ENCODE data around the gene MAPK7.
A peak's percentile ranks its signal among the peaks of the same experiment; 100 is the strongest.

The MAPK7 gene

DNA sequence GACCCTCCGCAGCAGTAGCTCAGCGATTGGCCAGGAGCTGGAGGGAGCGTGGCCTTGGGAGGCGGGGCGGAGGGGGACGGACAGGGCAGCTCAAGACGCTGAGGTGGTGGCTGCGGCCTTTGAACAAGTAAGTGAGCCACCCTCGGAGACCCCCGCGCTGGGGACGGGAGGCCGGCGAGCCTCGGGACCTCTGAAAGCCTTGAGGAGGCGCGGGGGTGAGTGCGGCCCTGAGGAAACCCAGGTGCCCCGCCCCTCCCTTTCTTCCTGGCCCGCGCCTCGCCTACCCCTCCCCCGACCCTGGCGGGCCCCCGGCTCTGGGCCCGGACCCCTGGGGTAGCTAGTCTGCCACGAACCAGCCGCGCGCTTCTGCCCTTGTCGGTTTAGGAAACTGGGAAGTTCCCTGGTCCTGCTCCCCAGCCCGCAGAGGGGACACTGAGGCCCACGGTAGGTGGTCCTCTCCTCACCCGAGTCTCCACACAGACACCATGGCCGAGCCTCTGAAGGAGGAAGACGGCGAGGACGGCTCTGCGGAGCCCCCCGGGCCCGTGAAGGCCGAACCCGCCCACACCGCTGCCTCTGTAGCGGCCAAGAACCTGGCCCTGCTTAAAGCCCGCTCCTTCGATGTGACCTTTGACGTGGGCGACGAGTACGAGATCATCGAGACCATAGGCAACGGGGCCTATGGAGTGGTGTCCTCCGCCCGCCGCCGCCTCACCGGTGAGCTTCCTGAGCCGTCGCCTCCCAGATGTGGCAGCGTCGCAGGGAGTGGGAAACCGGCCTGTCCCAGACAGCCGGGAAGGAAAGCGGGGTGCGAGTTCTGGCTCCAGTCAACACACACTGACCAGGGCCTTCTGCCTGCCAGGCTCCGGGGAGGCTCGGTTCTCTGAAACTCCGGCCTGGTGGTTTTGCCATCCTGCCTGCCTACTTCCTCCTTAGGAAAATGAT lies at the start of gene MAPK7:
MAPK7 (plus strand) TSS at position 83 of the 945 bp plus-strand sequence; CDS start at position 486, 403 bp downstream.
- H3K4me3 Mint-ChIP-seq, result peak within 1 kb of the TSS; percentile 90 to 92 (median 91)
- H3K4me1 Mint-ChIP-seq, result peaks cover 40% of the 10 kb centered on the region
- H3K27ac Mint-ChIP-seq, result peak within 1 kb of the TSS; percentile 91 to 99 (median 97)
- TF ChIP-seq, protein P1, sequence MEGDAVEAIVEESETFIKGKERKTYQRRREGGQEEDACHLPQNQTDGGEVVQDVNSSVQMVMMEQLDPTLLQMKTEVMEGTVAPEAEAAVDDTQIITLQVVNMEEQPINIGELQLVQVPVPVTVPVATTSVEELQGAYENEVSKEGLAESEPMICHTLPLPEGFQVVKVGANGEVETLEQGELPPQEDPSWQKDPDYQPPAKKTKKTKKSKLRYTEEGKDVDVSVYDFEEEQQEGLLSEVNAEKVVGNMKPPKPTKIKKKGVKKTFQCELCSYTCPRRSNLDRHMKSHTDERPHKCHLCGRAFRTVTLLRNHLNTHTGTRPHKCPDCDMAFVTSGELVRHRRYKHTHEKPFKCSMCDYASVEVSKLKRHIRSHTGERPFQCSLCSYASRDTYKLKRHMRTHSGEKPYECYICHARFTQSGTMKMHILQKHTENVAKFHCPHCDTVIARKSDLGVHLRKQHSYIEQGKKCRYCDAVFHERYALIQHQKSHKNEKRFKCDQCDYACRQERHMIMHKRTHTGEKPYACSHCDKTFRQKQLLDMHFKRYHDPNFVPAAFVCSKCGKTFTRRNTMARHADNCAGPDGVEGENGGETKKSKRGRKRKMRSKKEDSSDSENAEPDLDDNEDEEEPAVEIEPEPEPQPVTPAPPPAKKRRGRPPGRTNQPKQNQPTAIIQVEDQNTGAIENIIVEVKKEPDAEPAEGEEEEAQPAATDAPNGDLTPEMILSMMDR (IDR thresholded peaks at IDR 0.05; ENCODE audit: unreplicated experiment in 3 of 3), result no peak
- peaks cover 32% of the 10 kb centered on the region for H3K36me3 Mint-ChIP-seq (ENCODE audit: low read depth)
- no peaks in the 10 kb centered on the region for H3K27me3 Mint-ChIP-seq (ENCODE audit: low read depth)
- H3K9me3 Mint-ChIP-seq, result no peaks in the 10 kb centered on the region

DNA sequence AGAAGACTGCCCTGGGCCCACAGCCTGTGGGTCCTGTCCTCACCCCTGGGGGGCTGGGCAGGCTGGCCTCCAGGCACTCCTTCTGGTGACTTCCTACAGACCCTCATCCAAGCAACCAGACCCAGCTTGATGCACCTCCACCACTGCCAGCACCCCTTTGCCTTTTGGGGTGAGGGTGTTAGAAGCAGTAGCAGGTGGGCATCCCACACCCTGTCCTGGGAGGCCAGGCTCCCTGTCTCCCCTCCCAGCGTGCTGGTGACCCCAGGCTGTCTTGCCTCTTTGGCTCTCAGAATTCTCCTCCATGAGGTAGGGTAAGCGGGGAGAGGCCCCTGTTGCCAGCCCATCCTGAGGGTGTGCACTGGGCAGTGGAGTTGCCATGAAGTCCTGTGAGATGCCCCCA lies 49.2 kb upstream of the MAPK7 start:
- TF ChIP-seq, protein P1 (IDR thresholded peaks at IDR 0.05; ENCODE audit: unreplicated experiment in 3 of 3), result no peak
- Mint-ChIP-seq H3K4me3 (no peak overlapping the region), H3K9me3 (peaks cover 3% of the 10 kb centered on the region), H3K4me1 (peaks cover 6% of the 10 kb centered on the region), H3K36me3 (ENCODE audit: low read depth) (peaks cover 65% of the 10 kb centered on the region), H3K27ac (no peak overlapping the region), H3K27me3 (ENCODE audit: low read depth) (no peaks in the 10 kb centered on the region)

DNA sequence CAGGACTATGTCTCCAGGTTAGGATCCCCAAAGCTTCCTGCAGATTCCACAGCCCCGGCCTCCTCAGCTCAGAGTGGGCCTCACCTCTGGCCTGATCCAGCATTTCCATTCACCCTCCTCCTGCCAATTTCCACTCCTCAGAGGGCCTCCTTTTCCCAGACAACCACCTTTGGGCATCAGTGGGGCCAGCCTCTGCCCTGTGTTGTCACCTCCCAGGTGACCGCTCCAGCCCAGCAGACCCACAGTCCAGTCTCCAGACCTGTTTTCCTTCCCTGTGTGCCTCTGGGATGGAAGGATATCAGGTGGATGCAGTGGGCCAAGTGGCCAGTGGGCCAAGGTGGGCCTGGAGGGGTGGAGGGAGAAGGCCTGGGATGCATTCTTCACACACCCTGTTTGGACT lies 48.5 kb upstream of the MAPK7 start:
- TF ChIP-seq, protein P1 (IDR thresholded peaks at IDR 0.05; ENCODE audit: unreplicated experiment in 3 of 3), result no peak
- Mint-ChIP-seq H3K27me3 (ENCODE audit: low read depth) (no peaks in the 10 kb centered on the region), H3K36me3 (ENCODE audit: low read depth) (peaks cover 60% of the 10 kb centered on the region), H3K27ac (peak overlapping the region in 2 of 3 experiments; percentile 31 to 69), H3K9me3 (peaks cover 3% of the 10 kb centered on the region), H3K4me1 (peaks cover 6% of the 10 kb centered on the region), H3K4me3 (no peak overlapping the region)

DNA sequence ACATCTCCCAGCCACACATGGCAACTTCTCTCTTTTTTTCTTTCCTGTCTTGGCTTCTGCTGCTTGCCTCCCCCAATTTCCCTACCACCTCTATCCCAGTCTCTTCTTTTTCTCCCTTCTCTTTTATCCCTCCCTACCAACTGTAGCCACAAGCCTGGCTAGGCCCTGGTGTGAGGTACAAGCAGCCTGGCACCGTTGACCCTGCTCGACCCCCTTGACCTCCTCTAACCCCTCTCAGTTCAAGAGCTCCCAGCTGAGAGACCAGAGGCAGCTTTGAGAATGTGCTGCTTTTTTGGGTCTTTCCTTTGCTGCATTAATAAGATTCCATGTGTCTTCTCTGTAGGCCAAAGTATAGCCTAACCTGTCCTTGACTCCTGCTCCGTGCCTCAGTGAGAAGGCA lies 48.0 kb upstream of the MAPK7 start:
- Mint-ChIP-seq H3K36me3 (ENCODE audit: low read depth) (peaks cover 55% of the 10 kb centered on the region), H3K27ac (peak overlapping the region in 2 of 3 experiments; percentile 31 to 69), H3K4me3 (no peak overlapping the region), H3K27me3 (ENCODE audit: low read depth) (no peaks in the 10 kb centered on the region), H3K9me3 (peaks cover under 1% of the 10 kb centered on the region), H3K4me1 (peaks cover 6% of the 10 kb centered on the region)
- TF ChIP-seq, protein P1 (IDR thresholded peaks at IDR 0.05; ENCODE audit: unreplicated experiment in 3 of 3), result no peak

DNA sequence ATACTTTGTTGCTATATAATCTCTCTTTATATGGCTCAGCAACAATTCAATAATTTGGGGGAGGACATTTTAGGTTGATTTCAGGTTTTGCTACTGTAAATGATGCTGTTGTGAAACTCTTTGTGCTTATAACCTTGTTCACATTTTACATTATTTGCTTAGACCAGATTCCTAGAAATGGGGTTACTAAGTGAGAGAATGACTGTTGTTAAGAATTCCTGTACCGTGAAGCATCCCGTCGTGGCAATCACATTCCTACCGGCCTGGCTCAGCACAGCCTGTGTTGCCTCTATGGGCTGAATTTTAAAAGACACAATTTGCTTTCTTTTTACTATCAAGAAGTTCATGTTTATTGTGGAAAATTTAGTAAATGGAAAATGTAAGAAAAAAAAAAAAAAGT lies 47.2 kb upstream of the MAPK7 start:
- no peak overlapping the region for H3K4me3 Mint-ChIP-seq
- peaks cover 6% of the 10 kb centered on the region for H3K4me1 Mint-ChIP-seq
- peak overlapping the region in 2 of 3 experiments; percentile 69 to 70 for H3K27ac Mint-ChIP-seq
- peaks cover 52% of the 10 kb centered on the region for H3K36me3 Mint-ChIP-seq (ENCODE audit: low read depth)
- H3K9me3 Mint-ChIP-seq, result no peaks in the 10 kb centered on the region
- TF ChIP-seq, protein P1 (IDR thresholded peaks at IDR 0.05; ENCODE audit: unreplicated experiment in 3 of 3), result no peak
- H3K27me3 Mint-ChIP-seq (ENCODE audit: low read depth), result no peaks in the 10 kb centered on the region
